Glutamatergic neuron (in vitro differentiated cells): ENCODE results near the gene EEFSEC. TPM values are rescaled to one million over a fixed set of nuclear protein-coding genes. Genes with fewer than 3 reads are reported as not detected.

Experiments used
- DNase-seq: peaks from one replicate; pipeline ENCODE4 v3.0.0; 2022
- H3K27ac Mint-ChIP-seq: one replicate; pipeline ENCODE4 v1.8.0; 2020; ENCODE audit warnings: mild to moderate bottlenecking, mixed read lengths, inconsistent platforms; ENCODE audit not compliant: unreplicated experiment
- H3K27me3 Mint-ChIP-seq: one replicate; pipeline ENCODE4 v1.8.0; 2020; ENCODE audit warnings: mild to moderate bottlenecking, moderate library complexity, mixed read lengths, inconsistent platforms; ENCODE audit not compliant: unreplicated experiment
- H3K36me3 Mint-ChIP-seq: one replicate; pipeline ENCODE4 v1.8.0; 2020; ENCODE audit warnings: mild to moderate bottlenecking, mixed read lengths, inconsistent platforms; ENCODE audit not compliant: unreplicated experiment
- H3K4me1 Mint-ChIP-seq: one replicate; pipeline ENCODE4 v1.8.0; 2020; ENCODE audit warnings: mild to moderate bottlenecking, low read depth, mixed read lengths, inconsistent platforms; ENCODE audit not compliant: unreplicated experiment
- H3K4me3 Mint-ChIP-seq: one replicate; pipeline ENCODE4 v1.8.0; 2020; ENCODE audit warnings: mild to moderate bottlenecking, mixed read lengths, inconsistent platforms; ENCODE audit not compliant: unreplicated experiment
- H3K9me3 Mint-ChIP-seq: one replicate; pipeline ENCODE4 v1.8.0; 2020; ENCODE audit warnings: mild to moderate bottlenecking, moderate library complexity, mixed read lengths, inconsistent platforms; ENCODE audit not compliant: unreplicated experiment
- total RNA-seq: library from RNA; stranded (reverse); fragmentation: NEBNext Ultra II Directional; extraction: Animal tissue kit (Norgen Biotek cat#: 25700); gene quantifications from one replicate; pipeline ENCODE4 v1.2.1, GENCODE V29; 2021; ENCODE audit not compliant: unreplicated experiment
- TF ChIP-seq, protein P1 (sequence below): fragments of 200-600 bp; sonication (generic); IDR thresholded peaks from one replicate; pipeline ENCODE4 v1.5.0; 2021; ENCODE audit not compliant: partially characterized antibody, unreplicated experiment

Gene EEFSEC
- total RNA-seq, 1 donor from 2014 or later, result 8.3 TPM

DNA sequence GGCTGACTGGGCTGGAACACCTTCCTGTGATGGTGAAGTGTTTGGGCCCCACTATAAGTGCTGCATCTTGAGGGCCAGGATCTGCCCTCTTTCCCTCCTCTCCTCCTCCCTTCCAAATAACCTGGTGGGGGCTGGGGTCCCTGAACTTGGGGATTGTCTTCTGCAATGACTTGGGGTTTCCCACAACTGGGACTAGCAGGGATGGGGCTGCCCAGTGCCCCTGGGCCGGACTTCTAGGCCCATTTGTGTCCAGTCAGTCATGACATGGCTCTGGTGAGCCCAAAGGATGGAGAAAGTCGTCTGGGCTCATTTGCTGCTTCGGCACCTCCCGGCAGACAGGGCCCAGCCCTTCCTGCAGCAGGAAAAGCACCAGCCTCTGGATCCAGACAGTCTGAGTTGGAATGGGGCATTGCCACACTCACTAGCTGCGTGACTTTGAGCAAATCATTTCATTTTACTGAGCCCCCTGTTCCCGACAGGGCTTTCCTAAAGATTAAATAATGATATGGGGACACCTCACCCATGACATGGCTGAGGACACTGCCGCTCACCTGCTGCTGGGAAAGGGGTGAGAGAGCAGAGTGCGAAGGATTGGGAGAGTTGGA lies 200.2 kb downstream of the EEFSEC start:
- Mint-ChIP-seq H3K9me3 (peaks cover 3% of the 10 kb centered on the region), H3K27ac (no peak overlapping the region), H3K36me3 (peaks cover 5% of the 10 kb centered on the region), H3K4me1 (peaks cover 28% of the 10 kb centered on the region), H3K27me3 (peaks cover 6% of the 10 kb centered on the region), H3K4me3 (no peak overlapping the region)
- no peak for DNase-seq
- TF ChIP-seq, protein P1, sequence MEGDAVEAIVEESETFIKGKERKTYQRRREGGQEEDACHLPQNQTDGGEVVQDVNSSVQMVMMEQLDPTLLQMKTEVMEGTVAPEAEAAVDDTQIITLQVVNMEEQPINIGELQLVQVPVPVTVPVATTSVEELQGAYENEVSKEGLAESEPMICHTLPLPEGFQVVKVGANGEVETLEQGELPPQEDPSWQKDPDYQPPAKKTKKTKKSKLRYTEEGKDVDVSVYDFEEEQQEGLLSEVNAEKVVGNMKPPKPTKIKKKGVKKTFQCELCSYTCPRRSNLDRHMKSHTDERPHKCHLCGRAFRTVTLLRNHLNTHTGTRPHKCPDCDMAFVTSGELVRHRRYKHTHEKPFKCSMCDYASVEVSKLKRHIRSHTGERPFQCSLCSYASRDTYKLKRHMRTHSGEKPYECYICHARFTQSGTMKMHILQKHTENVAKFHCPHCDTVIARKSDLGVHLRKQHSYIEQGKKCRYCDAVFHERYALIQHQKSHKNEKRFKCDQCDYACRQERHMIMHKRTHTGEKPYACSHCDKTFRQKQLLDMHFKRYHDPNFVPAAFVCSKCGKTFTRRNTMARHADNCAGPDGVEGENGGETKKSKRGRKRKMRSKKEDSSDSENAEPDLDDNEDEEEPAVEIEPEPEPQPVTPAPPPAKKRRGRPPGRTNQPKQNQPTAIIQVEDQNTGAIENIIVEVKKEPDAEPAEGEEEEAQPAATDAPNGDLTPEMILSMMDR, result no peak

DNA sequence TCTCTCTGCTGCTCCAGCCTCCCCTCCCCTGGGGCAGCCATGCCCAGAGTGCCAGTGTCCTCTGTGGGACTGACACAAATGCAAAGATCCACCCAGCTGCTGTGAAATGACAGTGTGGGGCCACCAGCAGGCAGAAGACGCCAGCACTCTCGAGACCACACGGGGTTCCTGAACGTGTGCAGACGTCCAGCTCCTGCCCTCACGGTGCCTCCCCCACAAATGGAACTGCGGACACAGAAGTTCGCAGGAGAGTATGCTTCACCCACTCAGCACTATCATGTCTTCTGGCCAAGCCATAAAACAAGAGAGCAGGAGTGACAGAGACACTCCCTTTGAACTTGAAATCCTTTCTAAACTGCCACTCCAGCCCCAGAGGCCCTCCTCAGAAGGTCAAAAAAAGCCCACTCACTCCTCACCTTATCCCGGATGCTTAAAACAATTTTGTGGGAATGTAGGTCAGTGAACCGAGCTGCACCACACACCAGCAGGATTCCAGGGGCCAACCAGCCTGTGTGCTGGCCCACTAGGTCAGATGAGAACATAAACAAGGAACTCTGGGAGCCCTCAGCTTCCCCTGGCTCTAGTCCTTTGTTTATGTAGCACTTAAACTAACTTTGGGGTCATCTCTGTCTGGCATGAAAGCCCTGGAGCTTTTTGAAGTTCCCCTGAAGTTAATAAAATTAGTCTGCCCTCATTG lies 200.9 kb downstream of the EEFSEC start:
- no peak for DNase-seq
- H3K36me3 Mint-ChIP-seq, result peaks cover 5% of the 10 kb centered on the region
- H3K27me3 Mint-ChIP-seq, result peaks cover 5% of the 10 kb centered on the region
- TF ChIP-seq, protein P1, result no peak
- no peak overlapping the region for H3K27ac Mint-ChIP-seq
- H3K4me1 Mint-ChIP-seq, result peaks cover 22% of the 10 kb centered on the region
- H3K4me3 Mint-ChIP-seq, result no peak overlapping the region
- peaks cover 4% of the 10 kb centered on the region for H3K9me3 Mint-ChIP-seq

DNA sequence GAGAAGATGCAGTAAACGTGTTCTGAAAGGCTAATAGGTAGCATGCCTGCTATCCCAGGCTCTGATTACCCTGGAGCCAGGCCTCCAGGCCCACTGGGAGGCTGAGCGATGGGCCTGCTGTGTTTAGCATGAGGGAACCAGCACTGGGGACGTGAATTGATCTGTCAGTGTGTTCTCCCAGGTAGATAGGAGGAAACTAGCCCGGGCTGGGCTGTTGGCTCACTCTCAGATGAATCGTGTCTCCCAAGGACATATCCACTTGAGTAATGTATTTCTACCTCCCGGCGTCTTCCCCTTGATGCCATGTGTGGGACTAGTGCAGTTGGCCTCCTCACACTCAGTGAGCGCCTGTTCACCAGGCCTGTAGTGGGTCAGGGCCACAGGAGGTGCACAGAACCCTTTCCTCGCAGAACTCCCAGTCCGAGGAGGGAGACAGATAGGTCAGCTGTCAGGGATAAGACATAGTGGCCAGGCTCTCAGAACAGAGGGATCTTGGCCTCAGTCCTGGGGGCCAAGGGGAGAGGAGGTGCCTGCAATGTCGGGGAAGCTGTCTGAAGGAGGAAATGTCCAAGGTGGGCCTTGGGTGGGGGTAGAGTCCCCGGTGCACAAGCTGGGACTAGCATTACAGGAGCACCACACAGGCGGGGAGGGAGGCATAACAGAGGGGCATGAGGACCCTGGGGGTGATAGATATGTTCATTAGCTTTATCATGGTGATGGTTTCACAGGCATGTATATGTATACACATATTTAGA lies 201.7 kb downstream of the EEFSEC start:
- Mint-ChIP-seq H3K36me3 (peaks cover 5% of the 10 kb centered on the region), H3K4me3 (no peak overlapping the region), H3K27ac (no peak overlapping the region), H3K9me3 (peaks cover 4% of the 10 kb centered on the region), H3K27me3 (peaks cover 5% of the 10 kb centered on the region), H3K4me1 (peaks cover 22% of the 10 kb centered on the region)
- TF ChIP-seq, protein P1, result no peak
- no peak for DNase-seq

DNA sequence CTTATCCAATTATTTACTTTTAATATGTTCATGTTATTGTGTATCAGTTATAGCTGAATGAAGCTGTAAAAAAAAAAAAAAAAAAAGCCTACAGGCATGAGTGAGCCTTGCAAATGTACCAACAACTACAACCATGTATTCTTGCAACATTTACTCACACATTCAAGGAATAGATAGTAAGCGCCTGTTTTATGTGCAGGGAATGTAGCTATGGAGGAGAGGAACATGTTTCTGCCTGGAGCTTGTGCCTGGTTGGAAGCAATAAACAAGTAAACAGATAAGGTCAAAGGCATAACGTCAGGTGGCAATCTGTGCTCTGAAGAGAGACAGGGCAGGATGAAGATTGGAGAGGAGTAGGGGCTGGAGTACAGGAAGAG lies 202.2 kb downstream of the EEFSEC start:
- Mint-ChIP-seq H3K27me3 (peaks cover 5% of the 10 kb centered on the region), H3K4me1 (peaks cover 22% of the 10 kb centered on the region), H3K36me3 (peaks cover 5% of the 10 kb centered on the region), H3K27ac (no peak overlapping the region), H3K9me3 (peaks cover 4% of the 10 kb centered on the region), H3K4me3 (no peak overlapping the region)
- TF ChIP-seq, protein P1, result no peak
- DNase-seq, result no peak
